Mesendoderm (in vitro differentiated cells): ENCODE results near the gene BGN. TPM values are rescaled to one million over a fixed set of nuclear protein-coding genes. Genes with fewer than 3 reads are reported as not detected.
A peak's percentile ranks its signal among the peaks of the same experiment; 100 is the strongest.

Experiments used
- DNase-seq: peaks from one replicate; pipeline ENCODE4 v3.0.0; 2013
- H2AK5ac ChIP-seq: 2 replicates; pipeline ENCODE4 v1.6.1; 2013; ENCODE audit warnings: low read length, inconsistent platforms
- H2BK120ac ChIP-seq: 2 replicates; pipeline ENCODE4 v1.6.1; 2013; ENCODE audit warnings: low read depth, mild to moderate bottlenecking, low read length, moderate library complexity, mixed read lengths
- H2BK15ac ChIP-seq: replicated peaks from 2 replicates; pipeline ENCODE4 v1.6.1; 2013; ENCODE audit warnings: low read depth, mild to moderate bottlenecking, moderate library complexity
- H2BK5ac ChIP-seq: 2 replicates; pipeline ENCODE4 v1.6.1; 2013; ENCODE audit warnings: low read length, inconsistent platforms
- H3K18ac ChIP-seq: 2 replicates; pipeline ENCODE4 v1.6.1; 2013; ENCODE audit warnings: mild to moderate bottlenecking, low read length, mixed read lengths
- H3K23ac ChIP-seq: one replicate; pipeline ENCODE4 v1.6.1; 2013; ENCODE audit warnings: low read length
- H3K27ac ChIP-seq: 2 replicates; pipeline ENCODE4 v1.5.1; 2013; ENCODE audit warnings: low read depth, mild to moderate bottlenecking, inconsistent platforms, low read length, moderate library complexity
- H3K27me3 ChIP-seq: 2 replicates; pipeline ENCODE4 v1.6.1; 2013; ENCODE audit warnings: low read length, control low read depth, mild to moderate bottlenecking, inconsistent platforms; ENCODE audit not compliant: insufficient read depth, poor library complexity
- H3K36me3 ChIP-seq: 2 replicates; pipeline ENCODE4 v1.6.1; 2013; ENCODE audit warnings: low read length, inconsistent platforms; ENCODE audit not compliant: control insufficient read depth, insufficient read depth
- H3K4ac ChIP-seq: one replicate; pipeline ENCODE4 v1.6.1; 2013; ENCODE audit warnings: low read depth, mild to moderate bottlenecking, low read length, moderate library complexity
- H3K4me1 ChIP-seq: 2 replicates; pipeline ENCODE4 v1.6.1; 2013; ENCODE audit warnings: low read depth, low read length, inconsistent platforms; ENCODE audit not compliant: control insufficient read depth
- H3K4me2 ChIP-seq: 2 replicates; pipeline ENCODE4 v1.6.1; 2013; ENCODE audit warnings: low read length
- H3K4me3 ChIP-seq: 2 replicates; pipeline ENCODE4 v1.5.1; 2013; ENCODE audit warnings: mild to moderate bottlenecking, low read length
- H3K56ac ChIP-seq: one replicate; pipeline ENCODE4 v1.6.1; 2013; ENCODE audit warnings: low read length
- H3K79me1 ChIP-seq: 2 replicates; pipeline ENCODE4 v1.6.1; 2013; ENCODE audit warnings: low read length, inconsistent platforms
- H3K79me2 ChIP-seq: 2 replicates; pipeline ENCODE4 v1.6.1; 2013; ENCODE audit warnings: mild to moderate bottlenecking, low read length; ENCODE audit not compliant: control insufficient read depth, insufficient read depth
- H3K9ac ChIP-seq: 2 replicates; pipeline ENCODE4 v1.6.1; 2013; ENCODE audit warnings: low read length, inconsistent platforms
- H4K5ac ChIP-seq: one replicate; pipeline ENCODE4 v1.6.1; 2013; ENCODE audit warnings: low read length
- H4K8ac ChIP-seq: one replicate; pipeline ENCODE4 v1.6.1; 2013; ENCODE audit warnings: low read depth, mild to moderate bottlenecking, control low read depth, low read length, moderate library complexity
- WGBS: extraction: QIAGEN DNeasy Blood & Tissue Kit; methylation state at CpG from one replicate; pipeline ENCODE4 v1.1.7; 2013; ENCODE audit warnings: low lambda C conversion rate, missing lambda C conversion rate; ENCODE audit not compliant: insufficient coverage; ENCODE audit errors: extremely low coverage; 5-methylcytosine and 5-hydroxymethylcytosine counted together
- polyA plus RNA-seq, 2 experiments: library from polyadenylated mRNA; stranded (reverse); fragments of 200-250 nt; gene quantifications; one replicate each; pipeline ENCODE4 v1.2.3, GENCODE V29; 2013

Gene BGN
- polyA plus RNA-seq (2013, experiment 1 of 2): 1.1 TPM
- 1.1 TPM for polyA plus RNA-seq (2013, experiment 2 of 2)

GRCh38 chrX:153494541-153495361 is at the start of gene BGN:
BGN (plus strand) TSS chrX:153494980; CDS start chrX:153504632, 9,652 bp downstream.
- no peak within 1 kb of the TSS for H3K23ac ChIP-seq
- H3K18ac ChIP-seq: no peak within 1 kb of the TSS
- no peaks in the 10 kb centered on the region for H3K79me2 ChIP-seq
- no peak within 1 kb of the TSS for H2BK15ac ChIP-seq
- H3K27ac ChIP-seq: no peak within 1 kb of the TSS
- H3K9ac ChIP-seq: peak within 1 kb of the TSS; percentile 49
- peak within 1 kb of the TSS; percentile 13 for H3K4me2 ChIP-seq
- H3K36me3 ChIP-seq: no peaks in the 10 kb centered on the region
- H3K4ac ChIP-seq: no peak within 1 kb of the TSS
- no peaks in the 10 kb centered on the region for H3K4me1 ChIP-seq
- H3K56ac ChIP-seq: peak within 1 kb of the TSS; percentile 60
- no peak within 1 kb of the TSS for H3K4me3 ChIP-seq
- no CpG with 5 or more reads among the region's 41 CpGs for WGBS
- no peak within 1 kb of the TSS for H2AK5ac ChIP-seq
- no peak within 1 kb of the TSS for H2BK5ac ChIP-seq
- no peaks in the 10 kb centered on the region for H3K27me3 ChIP-seq
- no peaks in the 10 kb centered on the region for H3K79me1 ChIP-seq
- no peak within 1 kb of the TSS for H4K5ac ChIP-seq
- no peak within 1 kb of the TSS for H2BK120ac ChIP-seq
- DNase-seq: peak; percentile 67
- H4K8ac ChIP-seq: no peak within 1 kb of the TSS

DNA sequence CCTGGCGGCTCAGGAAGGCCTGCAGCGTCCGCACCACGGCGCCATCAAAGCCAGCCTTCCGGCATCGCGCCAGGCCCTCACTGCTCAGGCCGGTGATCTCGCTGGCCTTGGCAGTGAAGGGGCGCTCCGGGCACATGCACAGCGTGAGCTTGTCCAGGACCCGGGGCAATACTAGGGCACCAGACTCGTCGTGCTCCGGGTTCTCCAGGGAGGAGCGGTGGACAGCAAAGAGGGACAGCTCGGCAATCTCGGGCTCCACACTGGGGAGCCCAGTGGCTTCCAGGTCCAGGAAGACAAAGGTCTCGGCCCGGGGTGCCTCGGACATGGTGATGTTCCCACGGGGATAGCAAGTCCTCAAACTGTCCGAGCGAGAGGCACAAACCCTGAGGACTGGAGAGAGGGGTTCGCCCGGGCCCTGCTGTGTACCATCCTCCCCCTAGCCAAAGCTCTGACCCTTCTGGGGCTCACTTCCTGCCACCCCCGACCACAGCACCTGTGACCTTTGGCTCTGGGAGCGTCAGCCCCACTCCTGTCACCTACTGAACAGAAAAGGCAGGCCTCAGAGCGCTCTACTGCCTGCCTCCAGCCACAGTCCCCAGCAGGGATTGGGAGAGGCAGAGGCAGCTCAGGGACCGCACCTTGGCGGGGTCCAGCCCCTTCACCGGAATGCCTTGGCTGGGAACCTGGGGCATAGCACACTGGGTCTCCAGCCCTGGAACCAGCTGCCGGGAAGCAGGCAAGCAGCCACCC is 49.5 kb upstream of the BGN start:
- H3K27me3 ChIP-seq: no peaks in the 10 kb centered on the region
- no peak overlapping the region for H3K23ac ChIP-seq
- no peaks in the 10 kb centered on the region for H3K79me2 ChIP-seq
- no peak overlapping the region for H2BK15ac ChIP-seq
- no peaks in the 10 kb centered on the region for H3K79me1 ChIP-seq
- H4K8ac ChIP-seq: no peak overlapping the region
- no peak overlapping the region for H3K56ac ChIP-seq
- H2BK5ac ChIP-seq: no peak overlapping the region
- H3K27ac ChIP-seq: no peak overlapping the region
- H3K9ac ChIP-seq: no peak overlapping the region
- WGBS: no CpG with 5 or more reads among the region's 35 CpGs
- no peak overlapping the region for H3K18ac ChIP-seq
- H3K4me2 ChIP-seq: no peak overlapping the region
- no peak overlapping the region for H3K4me3 ChIP-seq
- DNase-seq: no peak
- no peak overlapping the region for H2BK120ac ChIP-seq
- no peaks in the 10 kb centered on the region for H3K36me3 ChIP-seq
- no peaks in the 10 kb centered on the region for H3K4me1 ChIP-seq
- no peak overlapping the region for H3K4ac ChIP-seq
- no peak overlapping the region for H4K5ac ChIP-seq
- no peak overlapping the region for H2AK5ac ChIP-seq

DNA sequence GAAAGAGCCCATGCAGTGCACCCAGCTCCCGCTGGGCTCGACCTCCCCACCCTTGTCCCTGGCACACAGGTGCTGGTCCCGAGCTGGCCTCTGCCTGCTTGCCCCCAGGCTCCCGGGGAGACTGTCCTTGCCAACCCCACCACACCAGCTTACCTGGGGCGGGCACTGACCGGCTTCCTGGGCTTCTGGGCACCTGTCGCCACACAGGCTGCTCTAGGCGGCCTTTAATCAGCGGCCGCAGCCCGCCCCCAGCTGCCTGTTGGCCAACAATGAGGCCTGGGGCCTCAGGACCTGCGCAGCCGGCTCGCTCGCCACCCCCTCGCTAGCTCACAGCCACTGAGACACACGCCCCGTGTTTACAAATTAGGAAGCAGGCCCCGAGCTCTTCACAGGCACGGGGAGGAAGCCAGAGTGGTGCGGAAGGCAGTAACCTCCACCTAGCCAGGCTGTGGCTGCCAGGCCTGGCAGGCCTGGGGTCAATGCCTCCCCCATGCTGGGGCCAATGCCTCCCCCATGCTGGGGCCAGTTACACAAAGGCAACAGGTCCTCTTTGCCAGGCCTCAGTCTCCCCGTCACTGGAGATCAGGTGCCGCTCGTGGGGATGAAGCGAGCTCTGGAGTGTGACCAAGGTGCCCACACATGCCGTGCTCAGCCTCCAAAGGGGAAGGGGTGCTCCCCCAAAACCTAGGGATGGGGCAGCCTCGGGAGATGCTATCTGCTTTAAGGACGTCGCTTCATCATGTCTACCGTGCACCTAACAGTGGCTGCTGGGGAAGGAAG is 48.7 kb upstream of the BGN start, which contains the start of gene TREX2:
TREX2 (minus strand) TSS at position 201 of the 780 bp plus-strand sequence. CDS start 626 bp downstream, outside the sequence.
- H2AK5ac ChIP-seq: no peak within 1 kb of the TSS
- H3K79me1 ChIP-seq: no peaks in the 10 kb centered on the region
- H3K4me1 ChIP-seq: no peaks in the 10 kb centered on the region
- no peak within 1 kb of the TSS for H2BK120ac ChIP-seq
- no peak within 1 kb of the TSS for H3K23ac ChIP-seq
- no peak within 1 kb of the TSS for H4K8ac ChIP-seq
- no peak for DNase-seq
- no peak within 1 kb of the TSS for H3K27ac ChIP-seq
- no peak within 1 kb of the TSS for H3K9ac ChIP-seq
- H3K79me2 ChIP-seq: no peaks in the 10 kb centered on the region
- H2BK5ac ChIP-seq: no peak within 1 kb of the TSS
- no peak within 1 kb of the TSS for H4K5ac ChIP-seq
- H3K36me3 ChIP-seq: no peaks in the 10 kb centered on the region
- no peak within 1 kb of the TSS for H2BK15ac ChIP-seq
- no peaks in the 10 kb centered on the region for H3K27me3 ChIP-seq
- no CpG with 5 or more reads among the region's 30 CpGs for whole genome bisulfite sequencing
- H3K56ac ChIP-seq: no peak within 1 kb of the TSS
- no peak within 1 kb of the TSS for H3K4me3 ChIP-seq
- H3K18ac ChIP-seq: no peak within 1 kb of the TSS
- no peak within 1 kb of the TSS for H3K4ac ChIP-seq
- H3K4me2 ChIP-seq: no peak within 1 kb of the TSS

- Histone ChIP-seq H3K4me2 (no peak overlapping the region), H3K36me3 (no peaks in the 10 kb centered on the region), H3K23ac (no peak overlapping the region), H2BK5ac (no peak overlapping the region), H3K27me3 (no peaks in the 10 kb centered on the region), H2BK15ac (no peak overlapping the region), H3K56ac (no peak overlapping the region), H3K4me1 (no peaks in the 10 kb centered on the region), H4K5ac (no peak overlapping the region), H2BK120ac (no peak overlapping the region), H3K18ac (no peak overlapping the region), H3K4me3 (no peak overlapping the region), H3K79me2 (no peaks in the 10 kb centered on the region), H3K4ac (no peak overlapping the region), H2AK5ac (no peak overlapping the region), H3K9ac (no peak overlapping the region), H3K27ac (no peak overlapping the region), H3K79me1 (no peaks in the 10 kb centered on the region), H4K8ac (no peak overlapping the region)
- no peak for DNase-seq
- WGBS: no CpG with 5 or more reads among the region's 10 CpGs
Measured at GRCh38 chrX:153446636-153446936, 48.2 kb upstream of the BGN start.

GRCh38 chrX:153446950-153447580 is 47.7 kb upstream of the BGN start:
- H3K4ac ChIP-seq: no peak overlapping the region
- no peak overlapping the region for H3K4me3 ChIP-seq
- no peak overlapping the region for H3K4me2 ChIP-seq
- no peaks in the 10 kb centered on the region for H3K79me1 ChIP-seq
- H3K18ac ChIP-seq: no peak overlapping the region
- no peaks in the 10 kb centered on the region for H3K79me2 ChIP-seq
- H2BK5ac ChIP-seq: no peak overlapping the region
- no peak overlapping the region for H2BK120ac ChIP-seq
- H4K8ac ChIP-seq: no peak overlapping the region
- H2AK5ac ChIP-seq: no peak overlapping the region
- H3K23ac ChIP-seq: no peak overlapping the region
- H4K5ac ChIP-seq: no peak overlapping the region
- no peaks in the 10 kb centered on the region for H3K4me1 ChIP-seq
- no peak overlapping the region for H3K27ac ChIP-seq
- no peak overlapping the region for H3K56ac ChIP-seq
- H3K9ac ChIP-seq: no peak overlapping the region
- no CpG with 5 or more reads among the region's 17 CpGs for WGBS
- no peak overlapping the region for H2BK15ac ChIP-seq
- no peaks in the 10 kb centered on the region for H3K27me3 ChIP-seq
- DNase-seq: no peak
- H3K36me3 ChIP-seq: no peaks in the 10 kb centered on the region
